NT2/D1 (cell line): Measurements from ENCODE around the gene PALLD.

ENCODE experiments used
- SUZ12 ChIP-seq: IDR thresholded peaks from 2 replicates; pipeline ENCODE4 v1.6.1; 2011; ENCODE audit not compliant: insufficient read length, insufficient read depth; ENCODE audit errors: extremely low read depth
- YY1 ChIP-seq: IDR thresholded peaks from 2 replicates; pipeline ENCODE4 v1.6.1; 2011; ENCODE audit not compliant: insufficient read length, insufficient read depth
- ZNF274 ChIP-seq: IDR thresholded peaks from 2 replicates; pipeline ENCODE4 v1.6.1; 2011; ENCODE audit warnings: mild to moderate bottlenecking, low read depth, low read length

- no peak for TF ChIP-seq YY1
- no peak for TF ChIP-seq SUZ12
- TF ChIP-seq ZNF274 = no peak
These were observed 334.7 kb downstream of the PALLD start for GRCh38 chr4:168831585-168831918.
